HepG2 (cell line): ENCODE measurements around the gene STEAP1. TPM values are rescaled to one million over a fixed set of nuclear protein-coding genes. Genes with fewer than 3 reads are reported as not detected.

Source experiments
- AKAP8 ChIP-seq: sonication (generic); formaldehyde crosslinking; IDR thresholded peaks from 2 replicates; pipeline ENCODE4 v1.5.1; 2020; ENCODE audit warnings: mild to moderate bottlenecking, missing genetic modification reagents
- ARID2 ChIP-seq: sonication (generic); formaldehyde crosslinking; IDR thresholded peaks from 2 replicates; pipeline ENCODE4 v1.8.1; 2022; ENCODE audit warnings: mild to moderate bottlenecking, missing genetic modification reagents, borderline replicate concordance
- EP300 ChIP-seq, 3 experiments: sonication (generic) in 1 of 3; formaldehyde crosslinking in 1 of 3; IDR thresholded peaks; 2 replicates each; pipeline versions ENCODE4 v1.5.1 to v1.6.1; 2011 to 2020; ENCODE audit warnings: low read depth in 2 of 3, low read length in 2 of 3, borderline replicate concordance in 1 of 3, improper control_type of control experiment in 1 of 3, mild to moderate bottlenecking in 1 of 3, missing genetic modification reagents in 1 of 3, moderate library complexity in 1 of 3
- HMG20B ChIP-seq: conservative IDR thresholded peaks from 2 replicates; pipeline ENCODE4 v1.6.1; 2016; ENCODE audit warnings: missing genetic modification reagents, missing compliant biosample characterization
- HNRNPLL ChIP-seq: fragments of 200-400 bp; formaldehyde crosslinking; IDR thresholded peaks from 2 replicates; pipeline ENCODE4 v1.6.1; 2017; ENCODE audit warnings: mild to moderate bottlenecking, low read depth, low read length; ENCODE audit not compliant: poor library complexity, severe bottlenecking
- KAT8 ChIP-seq: IDR thresholded peaks from 2 replicates; pipeline ENCODE4 v1.6.1; 2016; ENCODE audit warnings: missing genetic modification reagents, missing compliant biosample characterization
- KLF11 ChIP-seq: IDR thresholded peaks from 2 replicates; pipeline ENCODE4 v1.6.1; 2016; ENCODE audit warnings: missing compliant biosample characterization
- LCORL ChIP-seq, 2 experiments: fragments of 450-650 bp in 1 of 2; sonication (generic) in 1 of 2; formaldehyde crosslinking in 1 of 2; IDR thresholded peaks; 2 replicates each; pipeline versions ENCODE4 v1.5.0 to v1.6.1; 2017 to 2020; ENCODE audit warnings: antibody characterized with exemption in 1 of 2, missing genetic modification reagents in 1 of 2
- MED8 ChIP-seq: sonication (generic); formaldehyde crosslinking; IDR thresholded peaks from 2 replicates; pipeline ENCODE4 v1.8.1; 2023; ENCODE audit warnings: mild to moderate bottlenecking, missing genetic modification reagents; ENCODE audit not compliant: insufficient replicate concordance
- NCOR1 ChIP-seq: fragments of 200-600 bp; sonication (generic); IDR thresholded peaks from 2 replicates; pipeline ENCODE4 v1.7.0; 2017; ENCODE audit warnings: antibody characterized with exemption, low read length, borderline replicate concordance
- TOPORS ChIP-seq: sonication (generic); formaldehyde crosslinking; IDR thresholded peaks from 2 replicates; pipeline ENCODE4 v1.8.0; 2023; ENCODE audit warnings: mild to moderate bottlenecking, missing genetic modification reagents
- ZNF232 ChIP-seq: sonication (generic); formaldehyde crosslinking; IDR thresholded peaks from 2 replicates; pipeline ENCODE4 v1.4.0; 2020; ENCODE audit warnings: missing genetic modification reagents, borderline replicate concordance
- ZNF34 ChIP-seq: sonication (generic); formaldehyde crosslinking; IDR thresholded peaks from 2 replicates; pipeline ENCODE4 v1.4.0; 2020; ENCODE audit warnings: mild to moderate bottlenecking, missing genetic modification reagents, borderline replicate concordance
- ZNF496 ChIP-seq: sonication (generic); formaldehyde crosslinking; IDR thresholded peaks from 2 replicates; pipeline ENCODE4 v1.8.1; 2023; ENCODE audit warnings: mild to moderate bottlenecking, moderate library complexity, missing genetic modification reagents; ENCODE audit not compliant: insufficient replicate concordance
- ZNF720 ChIP-seq: sonication (generic); formaldehyde crosslinking; IDR thresholded peaks from 2 replicates; pipeline ENCODE4 v1.4.0; 2020; ENCODE audit warnings: missing genetic modification reagents
- ZNF772 ChIP-seq: sonication (generic); formaldehyde crosslinking; IDR thresholded peaks from 2 replicates; pipeline ENCODE4 v1.5.0; 2020; ENCODE audit warnings: mild to moderate bottlenecking, missing genetic modification reagents
- ZNF777 ChIP-seq: sonication (generic); formaldehyde crosslinking; IDR thresholded peaks from 2 replicates; pipeline ENCODE4 v1.4.0; 2020; ENCODE audit warnings: missing genetic modification reagents
- ZNF891 ChIP-seq: sonication (generic); formaldehyde crosslinking; IDR thresholded peaks from 2 replicates; pipeline ENCODE4 v1.5.0; 2020; ENCODE audit warnings: mild to moderate bottlenecking, missing genetic modification reagents
- ZSCAN21 ChIP-seq: sonication (generic); formaldehyde crosslinking; IDR thresholded peaks from 2 replicates; pipeline ENCODE4 v1.8.0; 2022; ENCODE audit warnings: mild to moderate bottlenecking, missing genetic modification reagents, moderate library complexity, borderline replicate concordance
- polyA plus RNA-seq, 8 experiments: library from polyadenylated mRNA; depleted of rRNA in 3 of 8; stranded (reverse) in 7 of 8; unstranded in 1 of 8; fragments of >200 nt; fragmentation: Illumina TruSeq in 4 of 8; extraction: Trizol in 4 of 8; gene quantifications; 2 replicates each; pipeline versions ENCODE4 v1.2.1 to v1.2.3, GENCODE V29; 2011 to 2016; ENCODE audit warnings: low read depth in 4 of 8, missing spikeins in 1 of 8, mixed read lengths in 1 of 8; ENCODE audit not compliant: insufficient read depth in 1 of 8
- total RNA-seq, 5 experiments: library from RNA; depleted of rRNA; stranded (reverse); fragments of >200 nt; fragmentation: Illumina TruSeq; extraction: Trizol; gene quantifications; 2 replicates each; pipeline ENCODE4 v1.2.3, GENCODE V29; 2016; ENCODE audit warnings: low read depth in 1 of 5
- TF ChIP-seq, protein P1 (sequence below): sonication (generic); formaldehyde crosslinking; conservative IDR thresholded peaks from 2 replicates; pipeline ENCODE4 v1.4.0; 2020; ENCODE audit warnings: missing genetic modification reagents
- TF ChIP-seq, protein P2 (sequence below): sonication (generic); formaldehyde crosslinking; IDR thresholded peaks from 2 replicates; pipeline ENCODE4 v1.5.1; 2020; ENCODE audit warnings: mild to moderate bottlenecking, missing genetic modification reagents, borderline replicate concordance
- TF ChIP-seq, protein P3 (sequence below): IDR thresholded peaks from 2 replicates; pipeline ENCODE4 v1.6.1; 2012; ENCODE audit warnings: low read depth, low read length, improper control_type of control experiment
- TF ChIP-seq, protein P4 (sequence below): sonication (generic); formaldehyde crosslinking; IDR thresholded peaks from 2 replicates; pipeline ENCODE4 v1.4.0; 2020; ENCODE audit warnings: missing genetic modification reagents

Gene STEAP1
- total and polyA plus RNA-seq, 2 of the 13 experiments (the other 11 are each of a cell fraction or from before 2014, with no cell fraction given): 23.2 to 24.2 TPM

DNA sequence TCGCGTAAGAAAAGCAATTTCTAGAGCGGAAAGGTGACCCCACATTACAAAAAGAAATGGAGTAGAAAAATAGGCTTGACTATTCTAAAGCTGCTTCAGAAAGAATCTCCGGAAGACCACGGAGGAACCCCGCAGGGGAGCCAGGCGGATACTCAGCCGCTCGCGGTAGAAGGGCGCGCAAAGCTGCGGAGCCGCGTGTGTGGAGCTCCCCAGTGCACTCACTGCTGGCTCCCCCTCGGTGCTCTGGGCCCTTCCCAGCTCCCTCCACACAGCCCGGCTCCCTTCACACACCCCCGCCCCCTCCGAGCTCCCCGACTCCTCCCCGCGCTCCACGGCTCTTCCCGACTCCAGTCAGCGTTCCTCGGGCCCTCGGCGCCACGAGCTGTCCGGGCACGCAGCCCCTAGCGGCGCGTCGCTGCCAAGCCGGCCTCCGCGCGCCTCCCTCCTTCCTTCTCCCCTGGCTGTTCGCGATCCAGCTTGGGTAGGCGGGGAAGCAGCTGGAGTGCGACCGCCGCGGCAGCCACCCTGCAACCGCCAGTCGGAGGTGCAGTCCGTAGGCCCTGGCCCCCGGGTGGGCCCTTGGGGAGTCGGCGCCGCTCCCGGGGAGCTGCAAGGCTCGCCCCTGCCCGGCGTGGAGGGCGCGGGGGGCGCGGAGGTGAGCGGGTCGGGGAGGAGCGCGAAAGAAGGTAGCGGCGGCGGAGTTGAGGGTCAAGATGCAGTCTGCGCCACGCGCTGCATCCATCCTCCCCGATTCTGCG, 57.3 kb downstream of the STEAP1 start, which contains the start of gene STEAP2 (continued):
- TF ChIP-seq ZNF496 (CRISPR knock-in tag) (no peak), ZNF720 (CRISPR knock-in tag) (no peak), TOPORS (CRISPR knock-in tag) (peak; percentile 87; the same call in 1 of the 2 replicates), NCOR1 (no peak), ZNF772 (CRISPR knock-in tag) (peak; percentile 82), KLF11 (CRISPR knock-in tag) (no peak), ZNF232 (CRISPR knock-in tag) (peak; percentile 40; the same call in 1 of the 2 replicates), ARID2 (CRISPR knock-in tag) (peak; percentile 88; the same call in 1 of the 2 replicates), HNRNPLL (peak; percentile 68), ZSCAN21 (CRISPR knock-in tag) (peak; percentile 90), ZNF891 (CRISPR knock-in tag) (peak; percentile 79), KAT8 (peak; percentile 46; the same call in 1 of the 2 replicates), ZNF777 (no peak), LCORL (IDR thresholded peaks at IDR 0.05) (no peak), LCORL (CRISPR knock-in tag; IDR thresholded peaks at IDR 0.05) (no peak; the same call in 1 of the 2 replicates), MED8 (peak; percentile 61), HMG20B (0 out of 2 replicates have a peak, but pooled peaks have one; percentile 12), AKAP8 (CRISPR knock-in tag) (no peak), EP300 (IDR thresholded peaks at IDR 0.05; ENCODE audit: low read depth in 2 of 2, low read length in 2 of 2) (peak in 1 of 2 experiments; percentile 41; a peak in 1 of 4 replicates), EP300 (CRISPR knock-in tag; IDR thresholded peaks at IDR 0.05; ENCODE audit: borderline replicate concordance) (no peak), ZNF34 (CRISPR knock-in tag) (peak; percentile 89; the same call in 1 of the 2 replicates)
- TF ChIP-seq, protein P1, sequence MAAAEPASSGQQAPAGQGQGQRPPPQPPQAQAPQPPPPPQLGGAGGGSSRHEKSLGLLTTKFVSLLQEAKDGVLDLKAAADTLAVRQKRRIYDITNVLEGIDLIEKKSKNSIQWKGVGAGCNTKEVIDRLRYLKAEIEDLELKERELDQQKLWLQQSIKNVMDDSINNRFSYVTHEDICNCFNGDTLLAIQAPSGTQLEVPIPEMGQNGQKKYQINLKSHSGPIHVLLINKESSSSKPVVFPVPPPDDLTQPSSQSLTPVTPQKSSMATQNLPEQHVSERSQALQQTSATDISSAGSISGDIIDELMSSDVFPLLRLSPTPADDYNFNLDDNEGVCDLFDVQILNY: no peak
- TF ChIP-seq, protein P2, sequence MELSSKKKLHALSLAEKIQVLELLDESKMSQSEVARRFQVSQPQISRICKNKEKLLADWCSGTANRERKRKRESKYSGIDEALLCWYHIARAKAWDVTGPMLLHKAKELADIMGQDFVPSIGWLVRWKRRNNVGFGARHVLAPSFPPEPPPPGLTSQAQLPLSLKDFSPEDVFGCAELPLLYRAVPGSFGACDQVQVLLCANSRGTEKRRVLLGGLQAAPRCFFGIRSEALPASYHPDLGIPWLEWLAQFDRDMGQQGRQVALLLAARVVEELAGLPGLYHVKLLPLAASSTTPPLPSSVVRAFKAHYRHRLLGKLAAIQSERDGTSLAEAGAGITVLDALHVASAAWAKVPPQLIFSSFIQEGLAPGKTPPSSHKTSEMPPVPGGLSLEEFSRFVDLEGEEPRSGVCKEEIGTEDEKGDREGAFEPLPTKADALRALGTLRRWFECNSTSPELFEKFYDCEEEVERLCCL (CRISPR knock-in tag): no peak; the same call in 1 of the 2 replicates
- TF ChIP-seq, protein P3, sequence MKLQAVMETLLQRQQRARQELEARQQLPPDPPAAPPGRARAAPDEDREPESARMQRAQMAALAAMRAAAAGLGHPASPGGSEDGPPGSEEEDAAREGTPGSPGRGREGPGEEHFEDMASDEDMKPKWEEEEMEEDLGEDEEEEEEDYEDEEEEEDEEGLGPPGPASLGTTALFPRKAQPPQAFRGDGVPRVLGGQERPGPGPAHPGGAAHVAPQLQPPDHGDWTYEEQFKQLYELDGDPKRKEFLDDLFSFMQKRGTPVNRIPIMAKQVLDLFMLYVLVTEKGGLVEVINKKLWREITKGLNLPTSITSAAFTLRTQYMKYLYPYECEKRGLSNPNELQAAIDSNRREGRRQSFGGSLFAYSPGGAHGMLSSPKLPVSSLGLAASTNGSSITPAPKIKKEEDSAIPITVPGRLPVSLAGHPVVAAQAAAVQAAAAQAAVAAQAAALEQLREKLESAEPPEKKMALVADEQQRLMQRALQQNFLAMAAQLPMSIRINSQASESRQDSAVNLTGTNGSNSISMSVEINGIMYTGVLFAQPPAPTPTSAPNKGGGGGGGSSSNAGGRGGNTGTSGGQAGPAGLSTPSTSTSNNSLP: no peak; the same call in 1 of the 2 replicates
- TF ChIP-seq, protein P4, sequence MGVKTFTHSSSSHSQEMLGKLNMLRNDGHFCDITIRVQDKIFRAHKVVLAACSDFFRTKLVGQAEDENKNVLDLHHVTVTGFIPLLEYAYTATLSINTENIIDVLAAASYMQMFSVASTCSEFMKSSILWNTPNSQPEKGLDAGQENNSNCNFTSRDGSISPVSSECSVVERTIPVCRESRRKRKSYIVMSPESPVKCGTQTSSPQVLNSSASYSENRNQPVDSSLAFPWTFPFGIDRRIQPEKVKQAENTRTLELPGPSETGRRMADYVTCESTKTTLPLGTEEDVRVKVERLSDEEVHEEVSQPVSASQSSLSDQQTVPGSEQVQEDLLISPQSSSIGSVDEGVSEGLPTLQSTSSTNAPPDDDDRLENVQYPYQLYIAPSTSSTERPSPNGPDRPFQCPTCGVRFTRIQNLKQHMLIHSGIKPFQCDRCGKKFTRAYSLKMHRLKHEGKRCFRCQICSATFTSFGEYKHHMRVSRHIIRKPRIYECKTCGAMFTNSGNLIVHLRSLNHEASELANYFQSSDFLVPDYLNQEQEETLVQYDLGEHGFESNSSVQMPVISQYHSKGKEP: no peak
